ENCODE measurements around the gene TP53TG3F.
"Not testable (repeated sequence)": the region's sequence is repeated elsewhere in the genome, so short reads cannot be mapped to it uniquely, and the experiment has no call there.

The TP53TG3F gene, protein sequence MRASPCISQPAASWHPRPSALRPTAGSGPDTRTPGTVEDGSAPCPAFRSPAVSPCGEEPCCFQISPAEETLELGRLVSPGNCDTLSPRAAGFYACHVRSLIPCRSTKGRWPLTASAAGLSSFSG

DNA sequence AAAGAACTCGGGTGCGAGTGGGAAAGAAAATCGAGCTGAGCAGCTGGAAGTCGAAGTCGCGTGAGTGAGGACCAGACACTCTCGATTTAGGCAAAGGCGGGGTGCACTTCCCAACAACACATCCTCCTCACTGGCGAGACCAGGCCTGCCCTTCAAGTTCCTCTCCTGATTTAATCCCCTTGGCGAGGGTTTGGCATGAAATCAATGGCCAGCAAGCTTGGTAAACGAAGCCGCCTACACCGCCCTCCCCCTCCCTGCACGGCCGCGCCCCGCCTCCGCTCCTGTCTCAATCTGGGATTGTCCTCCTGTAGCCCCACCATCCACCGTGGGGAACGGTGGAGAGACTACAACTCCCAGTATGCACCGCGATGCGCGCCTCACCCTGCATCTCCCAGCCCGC lies at the start of gene TP53TG3F:
TP53TG3F (plus strand) TSS at position 301 of the 400 bp plus-strand sequence; CDS start at position 369, 68 bp downstream.
- not testable (repeated sequence) for H3K4me1 ChIP-seq (ENCODE audit: control insufficient read depth, insufficient read depth, low read length); H3K9ac ChIP-seq (ENCODE audit: low read length); H3K27me3 ChIP-seq (ENCODE audit: control insufficient read depth, insufficient read depth, low read length); H3K36me3 ChIP-seq (ENCODE audit: control insufficient read depth, insufficient read depth, low read length); H3K27ac ChIP-seq (ENCODE audit: low read depth, low read length); H3K4me3 ChIP-seq (ENCODE audit: low read length)

DNA sequence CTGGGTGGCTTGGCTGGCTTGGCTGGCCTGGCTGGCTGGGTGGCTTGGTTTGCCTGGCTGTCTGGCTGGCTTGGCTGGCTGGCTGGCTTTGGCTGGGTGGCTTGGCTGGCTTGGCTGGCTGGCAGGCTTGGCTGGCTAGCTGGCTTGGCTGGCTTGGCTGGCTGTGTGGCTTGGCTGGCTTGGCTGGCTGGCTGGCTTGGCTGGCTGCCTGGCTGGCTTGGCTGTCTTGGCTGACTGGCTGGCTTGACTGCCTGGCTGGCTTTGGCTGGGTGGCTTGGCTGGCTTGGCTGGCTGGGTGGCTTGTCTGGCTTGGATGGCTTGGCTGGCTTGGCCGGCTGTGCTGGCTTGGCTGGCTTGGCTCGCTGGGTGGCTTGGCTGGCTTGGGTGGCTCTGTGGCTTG lies 32.2 kb downstream of the TP53TG3F start:
- not testable (repeated sequence) for H3K27me3 ChIP-seq (ENCODE audit: control insufficient read depth, insufficient read depth, low read length); H3K9ac ChIP-seq (ENCODE audit: low read length); H3K27ac ChIP-seq (ENCODE audit: low read depth, low read length); H3K4me1 ChIP-seq (ENCODE audit: control insufficient read depth, insufficient read depth, low read length); H3K4me3 ChIP-seq (ENCODE audit: low read length); H3K36me3 ChIP-seq (ENCODE audit: control insufficient read depth, insufficient read depth, low read length)

GRCh38 chr16:33507231-33507630 lies 47.8 kb downstream of the TP53TG3F start:
- H3K36me3 ChIP-seq (ENCODE audit: control insufficient read depth, insufficient read depth, low read length); H3K4me3 ChIP-seq (ENCODE audit: low read length); H3K4me1 ChIP-seq (ENCODE audit: control insufficient read depth, insufficient read depth, low read length); H3K27ac ChIP-seq (ENCODE audit: low read depth, low read length); H3K27me3 ChIP-seq (ENCODE audit: control insufficient read depth, insufficient read depth, low read length); H3K9ac ChIP-seq (ENCODE audit: low read length): not testable (repeated sequence)

DNA sequence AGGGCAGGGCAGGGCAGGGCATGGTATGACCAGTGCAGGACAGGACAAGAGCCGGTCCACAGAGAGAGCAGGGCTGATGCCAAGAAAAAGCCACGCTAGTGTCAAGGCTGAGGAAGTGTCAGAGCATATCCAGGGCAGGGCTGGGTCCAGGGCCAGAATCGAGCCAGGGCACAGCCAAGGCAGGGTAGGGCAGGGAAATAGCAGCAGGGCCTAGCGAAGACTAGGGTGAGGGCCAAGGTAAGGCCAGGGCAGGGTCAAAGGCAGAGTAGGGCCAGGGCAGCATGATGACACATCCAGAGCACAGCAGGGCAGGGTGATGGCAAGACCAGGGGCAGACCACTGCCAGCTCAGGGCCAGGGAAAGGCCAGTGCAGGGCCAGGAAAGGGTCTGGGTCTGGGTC lies 49.7 kb downstream of the TP53TG3F start:
- not testable (repeated sequence) for H3K4me3 ChIP-seq (ENCODE audit: low read length); H3K27me3 ChIP-seq (ENCODE audit: control insufficient read depth, insufficient read depth, low read length); H3K27ac ChIP-seq (ENCODE audit: low read depth, low read length); H3K4me1 ChIP-seq (ENCODE audit: control insufficient read depth, insufficient read depth, low read length); H3K9ac ChIP-seq (ENCODE audit: low read length); H3K36me3 ChIP-seq (ENCODE audit: control insufficient read depth, insufficient read depth, low read length)

DNA sequence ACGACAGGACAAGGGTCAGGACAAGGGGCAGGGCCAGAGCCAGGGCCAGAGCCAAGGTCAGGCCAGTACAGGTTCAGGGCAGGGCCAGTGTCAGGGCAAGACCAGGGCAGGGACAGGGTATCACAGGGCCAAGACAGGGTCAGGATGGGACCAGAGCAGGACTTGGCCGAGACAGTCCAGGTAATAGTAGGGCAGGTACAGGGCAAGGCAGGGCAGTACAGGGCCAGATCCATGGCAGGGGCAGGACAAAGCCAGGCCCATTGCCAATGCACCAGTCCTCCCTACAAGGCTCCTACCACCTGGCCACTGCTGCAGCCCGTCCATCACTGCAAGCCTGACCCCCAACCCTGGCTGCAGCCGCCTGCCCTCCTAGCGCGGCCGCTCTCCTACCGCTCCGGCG lies 50.5 kb downstream of the TP53TG3F start:
- not testable (repeated sequence) for H3K9ac ChIP-seq (ENCODE audit: low read length); H3K27me3 ChIP-seq (ENCODE audit: control insufficient read depth, insufficient read depth, low read length); H3K4me1 ChIP-seq (ENCODE audit: control insufficient read depth, insufficient read depth, low read length); H3K36me3 ChIP-seq (ENCODE audit: control insufficient read depth, insufficient read depth, low read length); H3K4me3 ChIP-seq (ENCODE audit: low read length); H3K27ac ChIP-seq (ENCODE audit: low read depth, low read length)

Measured in rectal smooth muscle tissue (tissue), 1 donor.